ENCODE data around the gene ZNF593. TPM values are rescaled to one million over a fixed set of nuclear protein-coding genes. Genes with fewer than 3 reads are reported as not detected.

Gene ZNF593
- total and polyA plus RNA-seq, 10 of the 15 experiments (the other 5 are each of a cell fraction or from before 2014, with no cell fraction given) = 7.7 to 156 (median 51.0) TPM

GRCh38 chr1:26212726-26213125 is 43.0 kb downstream of the ZNF593 start:
- ChIA-PET POLR2A (no interaction called here), SMC1A (ENCODE audit: uncharacterized antibody, unreplicated experiment) (interaction anchor here (0.6 to 1.0 kb wide), 2 partner anchors 8 to 9 kb away, joined by 3 read pairs; no protein-coding TSS in a partner anchor), CTCF (interaction anchor here (1.4 kb wide), 1 partner anchor 205 kb away, joined by 4 read pairs; no protein-coding TSS in a partner anchor), RAD21 (ENCODE audit: unreplicated experiment) (no interaction called here)
- Histone ChIP-seq H3K27ac (ENCODE audit: control insufficient read depth, insufficient read depth) (no peak overlapping the region), H3K4me2 (ENCODE audit: control insufficient read depth, insufficient read depth) (no peak overlapping the region), H3K27me3 (replicated peaks in 1 of 2; ENCODE audit: control insufficient read depth in 2 of 2, insufficient read depth in 2 of 2, low read length in 1 of 2) (no peaks in the 10 kb centered on the region), H3K9me3 (replicated peaks; ENCODE audit: control insufficient read depth, insufficient read depth, low read length) (no peaks in the 10 kb centered on the region), H2AFZ (ENCODE audit: control insufficient read depth, low read depth, low read length) (no peak overlapping the region), H3K9ac (ENCODE audit: control insufficient read depth, insufficient read depth, low read length) (no peak overlapping the region), H3K4me3 (no peak overlapping the region), H3K36me3 (ENCODE audit: control insufficient read depth in 2 of 2, insufficient read depth in 2 of 2, low read length in 1 of 2) (no peaks in the 10 kb centered on the region), H4K20me1 (ENCODE audit: control insufficient read depth, insufficient read depth) (no peaks in the 10 kb centered on the region), H3K79me2 (ENCODE audit: control insufficient read depth, insufficient read depth, low read length) (no peaks in the 10 kb centered on the region), H3K4me1 (ENCODE audit: control insufficient read depth, insufficient read depth, low read length) (no peaks in the 10 kb centered on the region)
- ATAC-seq (no peak), DNase-seq (ENCODE audit: low read depth, low spot score) (no peak), FAIRE-seq (no peak)
- intact Hi-C loops (cut with micrococcal nuclease; ENCODE audit: unreplicated experiment) = no loop called here
- no TSS peak for BruUV-seq (replicated peaks)
- WGBS (ENCODE audit: insufficient coverage, insufficient replicate concordance, low lambda C conversion rate, missing lambda C conversion rate) = 30% methylated on average over 5 of the region's 5 CpGs
- in situ Hi-C loops (cut with MboI) = no loop called here
- TF ChIP-seq SKIL (IDR thresholded peaks at IDR 0.05; ENCODE audit: low read depth, poor library complexity, severe bottlenecking) (no peak), FOXK2 (IDR thresholded peaks at IDR 0.05) (no peak), NFYA (IDR thresholded peaks at IDR 0.05; ENCODE audit: borderline replicate concordance, low read depth, low read length) (no peak), GABPA (IDR thresholded peaks at IDR 0.05; ENCODE audit: low read depth) (no peak), JUND (IDR thresholded peaks at IDR 0.05; ENCODE audit: low read depth, low read length) (no peak), SMAD1 (IDR thresholded peaks at IDR 0.05; ENCODE audit: low read depth, partially characterized antibody) (no peak), MYC (IDR thresholded peaks at IDR 0.05; ENCODE audit: insufficient read depth, insufficient read length, insufficient replicate concordance, low read length, severe bottlenecking) (no peak), TCF7 (IDR thresholded peaks at IDR 0.05; ENCODE audit: borderline replicate concordance) (no peak), YY1 (IDR thresholded peaks at IDR 0.05; ENCODE audit: low read depth, low read length) (no peak), SREBF2 (IDR thresholded peaks at IDR 0.05; ENCODE audit: low read length) (no peak)
- TF ChIP-seq, protein P1, sequence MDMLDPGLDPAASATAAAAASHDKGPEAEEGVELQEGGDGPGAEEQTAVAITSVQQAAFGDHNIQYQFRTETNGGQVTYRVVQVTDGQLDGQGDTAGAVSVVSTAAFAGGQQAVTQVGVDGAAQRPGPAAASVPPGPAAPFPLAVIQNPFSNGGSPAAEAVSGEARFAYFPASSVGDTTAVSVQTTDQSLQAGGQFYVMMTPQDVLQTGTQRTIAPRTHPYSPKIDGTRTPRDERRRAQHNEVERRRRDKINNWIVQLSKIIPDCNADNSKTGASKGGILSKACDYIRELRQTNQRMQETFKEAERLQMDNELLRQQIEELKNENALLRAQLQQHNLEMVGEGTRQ (IDR thresholded peaks at IDR 0.05; ENCODE audit: borderline replicate concordance, low read depth, low read length) = no peak
